ENCODE data around the gene AADACL3.

The AADACL3 gene

DNA sequence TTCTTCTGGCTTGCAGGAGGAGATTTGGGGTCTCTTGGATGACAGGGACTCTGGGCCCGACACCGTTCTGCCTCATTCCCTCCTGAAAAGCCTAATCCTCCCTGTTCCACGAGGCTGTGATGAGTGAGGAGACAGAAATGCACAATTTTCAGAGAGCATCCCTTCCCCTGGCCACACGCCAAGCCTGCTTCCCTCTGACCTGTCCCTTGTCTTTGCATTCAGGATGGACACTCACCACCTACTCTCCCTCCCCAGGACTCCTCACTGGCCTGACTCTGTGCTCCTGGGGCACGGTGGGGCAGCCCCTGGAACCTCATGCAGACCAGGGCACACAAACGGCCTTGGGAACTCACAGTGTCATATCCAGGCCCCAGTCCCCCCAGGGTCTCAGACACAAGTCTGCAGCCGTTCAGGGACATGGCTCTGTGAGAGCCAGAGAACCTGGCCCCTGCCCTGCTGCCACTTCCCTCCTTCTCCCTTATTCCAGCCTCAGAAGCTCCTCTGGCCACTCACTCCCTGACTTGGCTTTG is 54.1 kb downstream of the AADACL3 start:
- H3K36me3 Mint-ChIP-seq (ENCODE audit: low read depth): no peaks in the 10 kb centered on the region
- H3K27ac Mint-ChIP-seq: no peak overlapping the region
- no peaks in the 10 kb centered on the region for H3K4me1 Mint-ChIP-seq (ENCODE audit: low read depth)
- no peaks in the 10 kb centered on the region for H3K9me3 Mint-ChIP-seq
- H3K4me3 Mint-ChIP-seq: no peak overlapping the region
- peaks cover 17% of the 10 kb centered on the region for H3K27me3 Mint-ChIP-seq (ENCODE audit: low read depth)

DNA sequence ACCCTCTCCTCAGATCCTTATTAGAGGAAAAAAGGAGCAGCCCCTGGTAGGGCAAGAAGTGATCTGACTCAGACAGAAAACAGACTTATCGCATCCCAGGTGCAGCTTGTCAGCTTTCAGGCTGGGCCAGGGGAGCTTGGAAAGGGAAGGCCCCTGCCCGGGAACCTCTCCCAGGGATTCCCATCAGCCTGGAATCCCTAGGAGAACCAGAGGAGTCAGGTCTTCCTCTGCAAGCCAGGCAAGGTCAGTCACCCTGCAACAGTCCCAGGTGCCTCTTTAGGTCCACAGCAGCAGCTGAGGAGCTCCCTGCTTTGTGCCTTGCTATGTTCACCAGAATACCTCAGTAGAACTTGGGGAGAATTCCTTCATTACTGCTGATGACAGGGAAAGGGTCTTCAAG is 54.7 kb downstream of the AADACL3 start:
- no peak overlapping the region for H3K27ac Mint-ChIP-seq
- H3K4me3 Mint-ChIP-seq: no peak overlapping the region

DNA sequence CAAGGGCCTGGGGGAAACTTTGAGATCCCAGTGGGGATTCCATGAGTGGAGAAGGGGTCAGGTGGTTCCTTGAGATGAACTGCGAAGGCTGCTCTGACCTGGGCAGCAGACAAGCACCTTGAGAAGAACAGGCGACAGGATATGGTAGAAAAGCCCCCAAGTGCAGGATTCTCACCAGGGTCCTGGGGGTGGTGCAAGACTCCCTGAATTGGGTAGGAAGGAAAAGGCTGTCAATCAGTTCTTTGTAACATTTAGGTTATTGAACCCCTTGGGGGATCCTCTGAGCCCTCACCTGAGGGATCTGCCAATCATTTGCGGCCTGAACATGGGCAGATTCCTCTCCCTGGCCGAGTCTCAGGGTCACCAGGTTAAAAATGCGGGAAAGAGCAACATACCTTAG is 55.3 kb downstream of the AADACL3 start:
- Mint-ChIP-seq H3K4me3 (no peak overlapping the region), H3K27me3 (ENCODE audit: low read depth) (peaks cover 7% of the 10 kb centered on the region), H3K27ac (no peak overlapping the region), H3K9me3 (no peaks in the 10 kb centered on the region), H3K36me3 (ENCODE audit: low read depth) (no peaks in the 10 kb centered on the region), H3K4me1 (ENCODE audit: low read depth) (no peaks in the 10 kb centered on the region)

More for the DNA sequence above, 54.7 kb downstream of the AADACL3 start:
- no peaks in the 10 kb centered on the region for H3K4me1 Mint-ChIP-seq (ENCODE audit: low read depth)
- H3K9me3 Mint-ChIP-seq: no peaks in the 10 kb centered on the region
- no peaks in the 10 kb centered on the region for H3K36me3 Mint-ChIP-seq (ENCODE audit: low read depth)
- H3K27me3 Mint-ChIP-seq (ENCODE audit: low read depth): peaks cover 13% of the 10 kb centered on the region

- H3K36me3 Mint-ChIP-seq (ENCODE audit: low read depth): no peaks in the 10 kb centered on the region
- peaks cover 4% of the 10 kb centered on the region for H3K27me3 Mint-ChIP-seq (ENCODE audit: low read depth)
- H3K27ac Mint-ChIP-seq: no peak overlapping the region
- H3K4me3 Mint-ChIP-seq: no peak overlapping the region
- no peaks in the 10 kb centered on the region for H3K9me3 Mint-ChIP-seq
- no peaks in the 10 kb centered on the region for H3K4me1 Mint-ChIP-seq (ENCODE audit: low read depth)
These were observed 56.6 kb downstream of the AADACL3 start for GRCh38 chr1:12772520-12772919.

DNA sequence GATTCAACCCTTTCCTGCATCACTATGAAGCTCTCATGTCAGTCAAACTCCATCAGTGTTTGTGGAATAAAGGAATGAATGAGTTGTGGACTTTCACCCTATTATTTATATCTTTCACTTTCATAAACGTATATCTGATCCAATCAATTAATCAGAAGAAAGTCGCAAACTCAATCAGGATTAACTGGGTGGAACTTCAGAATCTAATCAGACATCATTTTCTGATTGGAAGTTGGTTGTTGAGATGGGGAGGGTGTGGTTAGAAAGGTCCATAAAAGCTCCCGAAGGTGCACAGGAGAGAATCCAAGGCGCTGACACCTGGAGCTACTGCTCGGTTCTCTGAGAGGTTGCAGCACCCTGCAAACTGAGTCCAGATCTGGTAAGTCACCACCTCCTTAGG is 57.5 kb downstream of the AADACL3 start, which contains the start of gene PRAMEF12:
Gene PRAMEF12, plus strand, starts transcription at position 301 of the 400 bp plus-strand sequence. CDS start 1,130 bp downstream, outside the sequence.
- Mint-ChIP-seq H3K4me3 (no peak within 1 kb of the TSS), H3K36me3 (ENCODE audit: low read depth) (no peaks in the 10 kb centered on the region), H3K27me3 (ENCODE audit: low read depth) (no peaks in the 10 kb centered on the region), H3K27ac (no peak within 1 kb of the TSS), H3K4me1 (ENCODE audit: low read depth) (no peaks in the 10 kb centered on the region), H3K9me3 (no peaks in the 10 kb centered on the region)

- H3K27me3 Mint-ChIP-seq (ENCODE audit: low read depth): no peaks in the 10 kb centered on the region
- H3K4me1 Mint-ChIP-seq (ENCODE audit: low read depth): no peaks in the 10 kb centered on the region
- no peaks in the 10 kb centered on the region for H3K9me3 Mint-ChIP-seq
- no peak overlapping the region for H3K4me3 Mint-ChIP-seq
- no peak overlapping the region for H3K27ac Mint-ChIP-seq
- no peaks in the 10 kb centered on the region for H3K36me3 Mint-ChIP-seq (ENCODE audit: low read depth)
These were observed 59.0 kb downstream of the AADACL3 start for GRCh38 chr1:12774801-12775345.

DNA sequence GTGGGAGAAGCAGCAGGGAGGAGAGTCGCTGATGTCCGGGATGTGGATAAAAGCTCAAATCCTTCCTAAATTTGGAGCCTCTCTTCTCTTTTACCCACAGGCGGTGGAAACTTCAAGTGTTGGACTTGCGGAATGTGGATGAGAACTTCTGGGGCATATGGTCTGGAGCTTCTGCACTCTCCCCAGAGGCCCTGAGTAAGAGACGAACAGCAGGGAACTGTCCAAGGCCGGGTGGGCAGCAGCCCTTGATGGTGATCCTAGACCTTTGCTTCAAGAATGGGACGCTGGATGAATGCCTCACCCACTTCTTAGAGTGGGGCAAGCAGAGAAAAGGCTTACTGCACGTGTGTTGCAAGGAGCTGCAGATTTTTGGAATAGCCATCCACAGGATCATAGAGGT is 59.5 kb downstream of the AADACL3 start:
- no peak overlapping the region for H3K27ac Mint-ChIP-seq
- H3K4me1 Mint-ChIP-seq (ENCODE audit: low read depth): no peaks in the 10 kb centered on the region
- no peaks in the 10 kb centered on the region for H3K27me3 Mint-ChIP-seq (ENCODE audit: low read depth)
- no peaks in the 10 kb centered on the region for H3K36me3 Mint-ChIP-seq (ENCODE audit: low read depth)
- H3K4me3 Mint-ChIP-seq: no peak overlapping the region
- no peaks in the 10 kb centered on the region for H3K9me3 Mint-ChIP-seq

GRCh38 chr1:12776801-12777557 is 61.1 kb downstream of the AADACL3 start:
- Mint-ChIP-seq H3K4me3 (no peak overlapping the region), H3K36me3 (ENCODE audit: low read depth) (no peaks in the 10 kb centered on the region), H3K27ac (no peak overlapping the region), H3K4me1 (ENCODE audit: low read depth) (no peaks in the 10 kb centered on the region), H3K9me3 (no peaks in the 10 kb centered on the region), H3K27me3 (ENCODE audit: low read depth) (no peaks in the 10 kb centered on the region)

Data from T-helper 1 cell treated with Interleukin-12 subunit alpha and Interleukin-12 subunit beta and Interleukin-4 antibody, amounts not matched to agents 30 μg/mL and 1 μg/mL, for 36 hours (primary cell).